PFSK-1 (cell line): ENCODE data around the gene UQCR10.

ENCODE experiments used
- POLR2AphosphoS5 ChIP-seq: IDR thresholded peaks from 2 replicates; pipeline ENCODE4 v1.6.1; 2012; ENCODE audit warnings: low read depth, mild to moderate bottlenecking, control low read depth, low read length, moderate library complexity
- TAF1 ChIP-seq: IDR thresholded peaks from 2 replicates; pipeline ENCODE4 v1.6.1; 2012; ENCODE audit warnings: low read length, control low read depth, borderline replicate concordance; ENCODE audit not compliant: insufficient read depth

DNA sequence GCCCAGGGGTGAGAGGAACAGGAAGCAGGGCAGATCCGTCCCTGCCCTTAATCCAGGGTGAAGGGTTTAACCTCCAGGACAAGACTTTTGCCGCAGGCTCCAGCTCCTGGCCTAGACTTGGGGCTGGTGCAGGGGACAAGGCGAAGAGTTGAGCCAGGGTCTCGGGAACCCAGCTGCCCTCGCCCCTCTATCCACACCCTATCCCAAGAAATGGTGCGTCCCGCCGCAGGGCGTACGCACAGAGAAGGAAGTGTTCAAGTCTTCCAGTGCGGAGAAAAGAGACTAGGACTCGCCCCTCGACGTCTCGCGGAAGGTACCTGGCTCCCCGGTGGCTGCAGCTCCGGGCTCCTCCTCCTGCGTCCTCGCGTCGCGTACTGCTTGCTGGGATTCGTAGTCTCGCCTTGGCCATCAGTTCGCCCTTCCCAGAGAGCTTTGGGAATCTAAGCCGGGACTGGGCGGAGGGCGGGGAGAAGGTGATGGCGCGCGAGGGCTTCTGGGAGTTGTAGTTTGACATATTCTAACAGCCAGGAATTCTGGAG lies 468 bp upstream of the UQCR10 start, which contains the start of gene ZMAT5:
- peak; percentile 81; the same call in 1 of the 2 replicates for TF ChIP-seq TAF1
- peak; percentile 82 for TF ChIP-seq POLR2AphosphoS5
